ENCODE data around the gene DENND6A.

The DENND6A gene

GRCh38 chr3:57675530-57675929, 17.3 kb downstream of the DENND6A start (continued):
- TF ChIP-seq ZNF138 (tag by site-specific recombination; IDR thresholded peaks at IDR 0.05; ENCODE audit: borderline replicate concordance): no peak

DNA sequence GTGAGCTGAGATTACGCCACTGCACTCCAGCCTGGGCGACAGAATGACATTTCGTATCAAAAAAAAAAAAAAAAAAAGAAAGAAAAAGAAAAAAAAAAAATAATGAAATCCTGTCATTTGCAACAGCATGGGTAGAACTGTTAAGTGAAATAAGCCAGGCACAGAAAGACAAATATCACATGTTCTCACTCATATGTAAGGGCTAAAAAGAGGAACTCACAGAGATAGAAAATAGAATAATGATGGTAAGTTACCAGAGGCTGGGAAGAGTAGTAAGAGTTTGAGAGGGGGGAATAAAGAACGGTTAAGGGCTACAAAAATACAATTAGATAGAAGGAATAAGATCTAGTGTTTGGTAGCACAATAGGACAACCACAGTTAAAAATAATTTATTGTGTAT, 19.7 kb downstream of the DENND6A start:
- ChIA-PET POLR2A (no interaction called here), CTCF (no interaction called here)
- H3K4me1 ChIP-seq (ENCODE audit: control insufficient read depth, insufficient read depth, low read length): no peaks in the 10 kb centered on the region
- H3K4me3 ChIP-seq (ENCODE audit: low read depth, low read length): no peak overlapping the region
- TF ChIP-seq ZNF274 (IDR thresholded peaks at IDR 0.05; ENCODE audit: low read length): no peak
- TF ChIP-seq ZNF274 (tag by site-specific recombination; IDR thresholded peaks at IDR 0.05; ENCODE audit: borderline replicate concordance): no peak
- TF ChIP-seq MYNN (tag by site-specific recombination; IDR thresholded peaks at IDR 0.05; ENCODE audit: borderline replicate concordance): no peak
- TF ChIP-seq, protein P1, sequence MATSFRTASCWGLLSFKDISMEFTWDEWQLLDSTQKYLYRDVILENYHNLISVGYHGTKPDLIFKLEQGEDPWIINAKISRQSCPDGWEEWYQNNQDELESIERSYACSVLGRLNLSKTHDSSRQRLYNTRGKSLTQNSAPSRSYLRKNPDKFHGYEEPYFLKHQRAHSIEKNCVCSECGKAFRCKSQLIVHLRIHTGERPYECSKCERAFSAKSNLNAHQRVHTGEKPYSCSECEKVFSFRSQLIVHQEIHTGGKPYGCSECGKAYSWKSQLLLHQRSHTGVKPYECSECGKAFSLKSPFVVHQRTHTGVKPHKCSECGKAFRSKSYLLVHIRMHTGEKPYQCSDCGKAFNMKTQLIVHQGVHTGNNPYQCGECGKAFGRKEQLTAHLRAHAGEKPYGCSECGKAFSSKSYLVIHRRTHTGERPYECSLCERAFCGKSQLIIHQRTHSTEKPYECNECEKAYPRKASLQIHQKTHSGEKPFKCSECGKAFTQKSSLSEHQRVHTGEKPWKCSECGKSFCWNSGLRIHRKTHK (tag by site-specific recombination; IDR thresholded peaks at IDR 0.05): no peak
- peaks cover 0 to 24% of the 10 kb centered on the region in 2 experiments; a peak in 2 of 3 replicates for H3K36me3 ChIP-seq (ENCODE audit: control insufficient read depth in 2 of 2, insufficient read depth in 1 of 2, low read length in 2 of 2)
- H3K9me3 ChIP-seq (ENCODE audit: control insufficient read depth, insufficient read depth, low read depth, low read length): no peaks in the 10 kb centered on the region
- H3K27ac ChIP-seq (ENCODE audit: extremely low read depth, low read depth, low read length): no peak overlapping the region

DNA sequence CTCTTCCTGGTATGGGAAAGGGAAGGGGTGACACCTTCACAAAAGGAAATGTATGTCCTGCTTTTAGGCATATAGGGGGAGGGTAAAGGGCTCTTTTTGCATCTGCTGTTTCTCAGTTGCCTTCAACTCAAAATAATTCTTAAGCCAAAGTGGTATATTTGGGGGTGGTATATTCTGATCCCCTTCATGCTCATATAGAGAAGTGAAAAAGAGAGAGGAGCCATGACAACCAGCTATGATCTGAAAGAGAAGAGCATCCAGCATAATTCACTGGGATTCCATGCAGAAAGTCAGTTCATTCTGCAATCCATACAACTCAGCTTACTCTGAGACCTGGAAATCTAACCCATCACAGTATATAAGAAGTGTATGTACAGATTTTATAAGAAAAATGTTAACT, 22.3 kb downstream of the DENND6A start:
- POLR2A ChIA-PET: interaction anchor here (0.6 kb wide), 1 partner anchor 17 kb away, joined by 3 read pairs; no protein-coding TSS in a partner anchor
- H3K36me3 ChIP-seq (ENCODE audit: control insufficient read depth in 2 of 2, insufficient read depth in 1 of 2, low read length in 2 of 2): peaks cover 0 to 30% of the 10 kb centered on the region in 2 experiments
- no peaks in the 10 kb centered on the region for H3K4me1 ChIP-seq (ENCODE audit: control insufficient read depth, insufficient read depth, low read length)
- H3K4me3 ChIP-seq (ENCODE audit: low read depth, low read length): no peak overlapping the region
- CTCF ChIA-PET: interaction anchor here (0.7 kb wide), 1 partner anchor 219 kb away, joined by 3 read pairs; no protein-coding TSS in a partner anchor
- TF ChIP-seq TRIM28 (IDR thresholded peaks at IDR 0.05; ENCODE audit: borderline replicate concordance, low read length) (no peak), BCL11A (tag by site-specific recombination; IDR thresholded peaks at IDR 0.05; ENCODE audit: low read depth) (no peak), ZBTB8A (tag by site-specific recombination; IDR thresholded peaks at IDR 0.05) (no peak), ZNF184 (tag by site-specific recombination; IDR thresholded peaks at IDR 0.05) (no peak), ZNF155 (tag by site-specific recombination; IDR thresholded peaks at IDR 0.05) (no peak), ZNF394 (tag by site-specific recombination; IDR thresholded peaks at IDR 0.05; ENCODE audit: borderline replicate concordance) (no peak), YY2 (tag by site-specific recombination; IDR thresholded peaks at IDR 0.05) (no peak), HOXC10 (CRISPR knock-in tag; IDR thresholded peaks at IDR 0.05) (no peak), ZNF350 (tag by site-specific recombination; IDR thresholded peaks at IDR 0.05) (no peak), ATF2 (tag by site-specific recombination; IDR thresholded peaks at IDR 0.05; ENCODE audit: low read depth) (no peak), CTCF (tag by site-specific recombination; IDR thresholded peaks at IDR 0.05) (no peak), KLF8 (tag by site-specific recombination; IDR thresholded peaks at IDR 0.05) (no peak)
- TF ChIP-seq, protein P2, sequence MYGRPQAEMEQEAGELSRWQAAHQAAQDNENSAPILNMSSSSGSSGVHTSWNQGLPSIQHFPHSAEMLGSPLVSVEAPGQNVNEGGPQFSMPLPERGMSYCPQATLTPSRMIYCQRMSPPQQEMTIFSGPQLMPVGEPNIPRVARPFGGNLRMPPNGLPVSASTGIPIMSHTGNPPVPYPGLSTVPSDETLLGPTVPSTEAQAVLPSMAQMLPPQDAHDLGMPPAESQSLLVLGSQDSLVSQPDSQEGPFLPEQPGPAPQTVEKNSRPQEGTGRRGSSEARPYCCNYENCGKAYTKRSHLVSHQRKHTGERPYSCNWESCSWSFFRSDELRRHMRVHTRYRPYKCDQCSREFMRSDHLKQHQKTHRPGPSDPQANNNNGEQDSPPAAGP (tag by site-specific recombination; IDR thresholded peaks at IDR 0.05): no peak
- TF ChIP-seq, protein P3, sequence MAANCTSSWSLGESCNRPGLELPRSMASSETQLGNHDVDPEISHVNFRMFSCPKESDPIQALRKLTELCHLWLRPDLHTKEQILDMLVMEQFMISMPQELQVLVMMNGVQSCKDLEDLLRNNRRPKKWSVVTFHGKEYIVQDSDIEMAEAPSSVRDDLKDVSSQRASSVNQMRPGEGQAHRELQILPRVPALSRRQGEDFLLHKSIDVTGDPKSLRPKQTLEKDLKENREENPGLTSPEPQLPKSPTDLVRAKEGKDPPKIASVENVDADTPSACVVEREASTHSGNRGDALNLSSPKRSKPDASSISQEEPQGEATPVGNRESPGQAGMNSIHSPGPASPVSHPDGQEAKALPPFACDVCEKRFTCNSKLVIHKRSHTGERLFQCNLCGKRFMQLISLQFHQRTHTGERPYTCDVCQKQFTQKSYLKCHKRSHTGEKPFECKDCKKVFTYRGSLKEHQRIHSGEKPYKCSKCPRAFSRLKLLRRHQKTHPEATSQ (tag by site-specific recombination; IDR thresholded peaks at IDR 0.05): no peak
- H3K27ac ChIP-seq (ENCODE audit: extremely low read depth, low read depth, low read length): no peak overlapping the region
- no peaks in the 10 kb centered on the region for H3K9me3 ChIP-seq (ENCODE audit: control insufficient read depth, insufficient read depth, low read depth, low read length)
